ENCODE measurements around the gene MTUS2. TPM values are rescaled to one million over a fixed set of nuclear protein-coding genes. Genes with fewer than 3 reads are reported as not detected.

Gene MTUS2
- total and polyA plus RNA-seq, 2 donors (not counting 3 experiments of a cell fraction or from before 2014, with no cell fraction given): not detected

DNA sequence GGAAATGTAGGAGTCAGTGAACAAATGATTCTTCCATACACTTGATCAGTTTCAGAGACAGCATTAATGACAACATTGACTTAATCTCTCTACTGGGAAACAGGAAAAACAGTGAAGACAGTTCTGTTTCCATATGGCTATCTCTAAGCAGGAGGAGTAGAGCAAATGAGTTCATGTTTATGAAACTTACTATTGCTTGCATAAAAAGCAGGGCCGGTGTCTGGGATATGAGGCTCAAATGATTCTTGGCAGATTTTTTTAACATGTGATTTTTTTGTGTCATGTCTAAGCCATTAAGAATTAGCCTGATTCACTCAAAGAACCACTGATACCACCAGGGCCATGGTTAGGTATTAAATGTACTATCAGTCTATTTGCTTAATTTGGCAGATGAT lies 633.5 kb downstream of the MTUS2 start:
- H3K4me3 ChIP-seq (replicated peaks in 1 of 3; ENCODE audit: insufficient read depth in 1 of 3, low read depth in 1 of 3, low read length in 3 of 3): no peak overlapping the region
- no TSS peak for BruUV-seq (replicated peaks)
- no peak overlapping the region for H2AFZ ChIP-seq (ENCODE audit: low read depth, low read length)
- no peak overlapping the region for H3K27ac ChIP-seq (ENCODE audit: insufficient read depth, low read depth, low read length)
- H3K4me2 ChIP-seq (ENCODE audit: insufficient read depth, low read length): no peak overlapping the region
- no peaks in the 10 kb centered on the region for H4K20me1 ChIP-seq (replicated peaks; ENCODE audit: control insufficient read depth, extremely low read depth, insufficient read depth, low read length)
- H3K9ac ChIP-seq (replicated peaks; ENCODE audit: extremely low read depth, insufficient read depth, low read length): no peak overlapping the region
- H3K9me3 ChIP-seq (replicated peaks; ENCODE audit: control insufficient read depth, insufficient read depth, low read length): no peaks in the 10 kb centered on the region
- H3K36me3 ChIP-seq (ENCODE audit: control insufficient read depth in 2 of 2, extremely low read depth in 1 of 2, insufficient read depth in 2 of 2, low read length in 2 of 2): no peaks in the 10 kb centered on the region
- H3K9me1 ChIP-seq (replicated peaks; ENCODE audit: control insufficient read depth, extremely low read depth, insufficient read depth, low read length): no peaks in the 10 kb centered on the region
- TF ChIP-seq EZH2 (IDR thresholded peaks at IDR 0.05; ENCODE audit: borderline replicate concordance, low read depth, low read length, severe bottlenecking): no peak
- TF ChIP-seq JUN (IDR thresholded peaks at IDR 0.05; ENCODE audit: borderline replicate concordance, insufficient read depth, insufficient read length, low read depth): no peak
- TF ChIP-seq, protein P1, sequence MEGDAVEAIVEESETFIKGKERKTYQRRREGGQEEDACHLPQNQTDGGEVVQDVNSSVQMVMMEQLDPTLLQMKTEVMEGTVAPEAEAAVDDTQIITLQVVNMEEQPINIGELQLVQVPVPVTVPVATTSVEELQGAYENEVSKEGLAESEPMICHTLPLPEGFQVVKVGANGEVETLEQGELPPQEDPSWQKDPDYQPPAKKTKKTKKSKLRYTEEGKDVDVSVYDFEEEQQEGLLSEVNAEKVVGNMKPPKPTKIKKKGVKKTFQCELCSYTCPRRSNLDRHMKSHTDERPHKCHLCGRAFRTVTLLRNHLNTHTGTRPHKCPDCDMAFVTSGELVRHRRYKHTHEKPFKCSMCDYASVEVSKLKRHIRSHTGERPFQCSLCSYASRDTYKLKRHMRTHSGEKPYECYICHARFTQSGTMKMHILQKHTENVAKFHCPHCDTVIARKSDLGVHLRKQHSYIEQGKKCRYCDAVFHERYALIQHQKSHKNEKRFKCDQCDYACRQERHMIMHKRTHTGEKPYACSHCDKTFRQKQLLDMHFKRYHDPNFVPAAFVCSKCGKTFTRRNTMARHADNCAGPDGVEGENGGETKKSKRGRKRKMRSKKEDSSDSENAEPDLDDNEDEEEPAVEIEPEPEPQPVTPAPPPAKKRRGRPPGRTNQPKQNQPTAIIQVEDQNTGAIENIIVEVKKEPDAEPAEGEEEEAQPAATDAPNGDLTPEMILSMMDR (IDR thresholded peaks at IDR 0.05; ENCODE audit: extremely low read depth in 1 of 2, insufficient read depth in 1 of 2, low read depth in 1 of 2, low read length in 2 of 2): no peak
- no peak for TF ChIP-seq GATA2 (IDR thresholded peaks at IDR 0.05; ENCODE audit: insufficient read depth, insufficient read length, low read depth, low read length)
- TF ChIP-seq POLR2A (IDR thresholded peaks at IDR 0.05; ENCODE audit: low read depth, low read length): no peak
- TF ChIP-seq MAX (IDR thresholded peaks at IDR 0.05; ENCODE audit: insufficient read depth, insufficient read length): no peak
- no peak for TF ChIP-seq POLR2AphosphoS5 (IDR thresholded peaks at IDR 0.05; ENCODE audit: insufficient read depth, low read depth, low read length)
- POLR2A ChIA-PET: no interaction called here
- H3K27me3 ChIP-seq (ENCODE audit: control insufficient read depth in 2 of 2, insufficient read depth in 2 of 2, low read length in 2 of 2): peaks cover 0 to 3% of the 10 kb centered on the region in 2 experiments
- intact Hi-C loops (cut with micrococcal nuclease) (no loop called here), dilution Hi-C loops (cut with MboI; ENCODE audit: extremely low pct_ligation_motif_present, low sequenced_read_pairs) (loop anchor here (25.0 kb wide), 1 partner anchor 259 kb away; no protein-coding TSS in a partner anchor)
- peaks cover 3% of the 10 kb centered on the region for H3K4me1 ChIP-seq (ENCODE audit: control insufficient read depth, extremely low read depth, insufficient read depth, low read length)
- H3K79me2 ChIP-seq (ENCODE audit: control insufficient read depth, insufficient read depth, low read length): no peaks in the 10 kb centered on the region
- no peak for FAIRE-seq
- no peak for DNase-seq (ENCODE audit: low read depth, low spot score)
- CTCF ChIA-PET: interaction anchor here (0.8 to 2.7 kb wide), 3 partner anchors 15 to 50 kb away, joined by 3 to 6 read pairs (median 6); no protein-coding TSS in a partner anchor
